CD4-positive, alpha-beta T cell (primary cell): ENCODE results near the gene CHRDL2. TPM values are rescaled to one million over a fixed set of nuclear protein-coding genes. Genes with fewer than 3 reads are reported as not detected.

Experiments
- ATAC-seq: fragments of 200-7000 bp; cut with Tn5 transposase; one replicate; pipeline ENCODE4 v1.10.0; 2022; ENCODE audit warnings: mild to moderate bottlenecking; ENCODE audit not compliant: poor library complexity
- CTCF ChIA-PET: fragments of 350-600 bp; sonication (Branson Sonifier 250); formaldehyde crosslinking; loops from one replicate; lab custom pipeline; 2021; ENCODE audit warnings: antibody characterized with exemption, inconsistent platforms; lab: Charles Lee
- POLR2A ChIA-PET: fragments of 350-600 bp; sonication (Branson Sonifier 250); formaldehyde crosslinking; loops from one replicate; lab custom pipeline; 2021; ENCODE audit warnings: antibody characterized with exemption, inconsistent platforms; lab: Charles Lee
- DNase-seq, 14 experiments: peaks; one replicate each; pipeline ENCODE4 v3.0.0-alpha.2; 2013 to 2020; ENCODE audit warnings: mixed read lengths in 2 of 14
- H3K27ac ChIP-seq, 2 donors: one replicate each; pipeline versions ENCODE4 v1.5.1 to v1.7.0; 2013; ENCODE audit warnings: low read length in 2 of 2, low read depth in 1 of 2, mild to moderate bottlenecking in 1 of 2
- H3K27me3 ChIP-seq, 2 experiments: 1 replicate in 1 of 2; 2 replicates in 1 of 2; pipeline versions ENCODE4 v1.6.1 to v1.7.0; 2013; ENCODE audit warnings: low read length in 2 of 2, control low read depth in 1 of 2, mild to moderate bottlenecking in 1 of 2, moderate library complexity in 1 of 2; ENCODE audit not compliant: insufficient read depth in 2 of 2, control insufficient read depth in 1 of 2
- H3K36me3 ChIP-seq: one replicate; pipeline ENCODE4 v1.6.1; 2013; ENCODE audit warnings: low read length, control low read depth; ENCODE audit not compliant: insufficient read depth
- H3K4me1 ChIP-seq: one replicate; pipeline ENCODE4 v1.6.1; 2013; ENCODE audit warnings: low read length, control low read depth; ENCODE audit not compliant: insufficient read depth
- H3K4me3 ChIP-seq: one replicate; pipeline ENCODE4 v1.5.1; 2013; ENCODE audit warnings: mild to moderate bottlenecking, low read length, moderate library complexity
- H3K9me3 ChIP-seq, 2 experiments: 1 replicate in 1 of 2; 2 replicates in 1 of 2; pipeline versions ENCODE4 v1.6.1 to v1.7.0; 2013; ENCODE audit warnings: low read length in 2 of 2, mild to moderate bottlenecking in 2 of 2, control low read depth in 1 of 2, moderate library complexity in 1 of 2; ENCODE audit not compliant: control insufficient read depth in 1 of 2, insufficient read depth in 1 of 2
- H3K27ac Mint-ChIP-seq: one replicate; pipeline ENCODE4 v1.8.0; 2020; ENCODE audit warnings: mixed read lengths
- H3K27me3 Mint-ChIP-seq: one replicate; pipeline ENCODE4 v1.8.0; 2021; ENCODE audit warnings: mixed read lengths
- H3K36me3 Mint-ChIP-seq: one replicate; pipeline ENCODE4 v1.8.0; 2021; ENCODE audit warnings: low read depth, mixed read lengths
- H3K4me1 Mint-ChIP-seq: one replicate; pipeline ENCODE4 v1.8.0; 2021; ENCODE audit warnings: low read depth, mixed read lengths
- H3K4me3 Mint-ChIP-seq: one replicate; pipeline ENCODE4 v1.8.0; 2020; ENCODE audit warnings: mild to moderate bottlenecking, mixed read lengths
- H3K9me3 Mint-ChIP-seq: one replicate; pipeline ENCODE4 v1.8.0; 2020; ENCODE audit warnings: mixed read lengths
- CTCF ChIP-seq: fragments of 200-600 bp; IDR thresholded peaks from one replicate; pipeline ENCODE4 v1.8.0; 2022; ENCODE audit warnings: antibody characterized with exemption, mild to moderate bottlenecking
- intact Hi-C, 2 experiments: fragments of 100-400 bp; cut with DNase I in 1 of 2; cut with micrococcal nuclease in 1 of 2; formaldehyde crosslinking; loops; one replicate each; pipeline versions ENCODE4 v1.15.1 to v1.9.0; 2023 to 2025; cut with DNase I, micrococcal nuclease
- total RNA-seq, 174 experiments: library from RNA in 2 of 174; stranded (reverse) in 2 of 174; gene quantifications; one replicate each; pipeline ENCODE4 v1.2.3 and lab custom pipeline; 2021 to 2026

CHRDL2 gene
- total RNA-seq, 2 experiments from 2014 or later, result not detected

DNA sequence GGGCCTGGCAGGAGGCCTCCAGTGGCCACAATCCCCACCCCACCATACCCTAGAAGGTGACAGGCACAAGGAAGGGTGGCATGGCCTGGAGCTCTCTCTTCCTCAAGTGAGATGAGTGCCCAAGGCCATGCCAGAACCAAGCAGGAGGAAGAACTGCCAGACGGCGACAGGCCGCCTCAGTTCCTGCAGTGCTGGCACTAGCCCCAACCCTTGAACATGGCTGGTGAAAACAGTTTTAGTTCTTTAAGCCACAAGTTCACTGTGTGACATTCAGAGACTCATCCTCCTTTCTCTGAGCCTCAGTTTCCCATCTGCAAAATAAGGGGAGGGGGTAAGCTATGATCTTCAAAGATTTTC lies 9.8 kb downstream of the CHRDL2 start:
- no peak for ATAC-seq
- Histone ChIP-seq H3K9me3 (no peaks in the 10 kb centered on the region), H3K4me1 (peaks cover 2% of the 10 kb centered on the region), H3K4me3 (no peak overlapping the region), H3K27me3 (no peaks in the 10 kb centered on the region), H3K27ac (no peak overlapping the region), H3K36me3 (no peaks in the 10 kb centered on the region)
- DNase-seq, result no peak
- no peak for TF ChIP-seq CTCF
- Mint-ChIP-seq H3K9me3 (no peaks in the 10 kb centered on the region), H3K27me3 (peaks cover 6% of the 10 kb centered on the region), H3K4me3 (no peak overlapping the region), H3K36me3 (no peaks in the 10 kb centered on the region), H3K27ac (no peak overlapping the region), H3K4me1 (no peaks in the 10 kb centered on the region)
- ChIA-PET POLR2A (no interaction called here), CTCF (no interaction called here)
- intact Hi-C loops, result no loop called here

- Histone ChIP-seq H3K27ac (no peak overlapping the region), H3K4me3 (no peak overlapping the region), H3K27me3 (no peaks in the 10 kb centered on the region), H3K4me1 (no peaks in the 10 kb centered on the region), H3K36me3 (no peaks in the 10 kb centered on the region), H3K9me3 (no peaks in the 10 kb centered on the region)
- Mint-ChIP-seq H3K4me3 (no peak overlapping the region), H3K27me3 (peaks cover 4% of the 10 kb centered on the region), H3K4me1 (no peaks in the 10 kb centered on the region), H3K36me3 (no peaks in the 10 kb centered on the region), H3K27ac (no peak overlapping the region), H3K9me3 (no peaks in the 10 kb centered on the region)
- intact Hi-C loops, result no loop called here
- ATAC-seq, result no peak
- no peak for DNase-seq
- POLR2A ChIA-PET, result no interaction called here
- CTCF ChIA-PET, result no interaction called here
- TF ChIP-seq CTCF, result no peak
These were observed 10.4 kb downstream of the CHRDL2 start for GRCh38 chr11:74720596-74721478.

DNA sequence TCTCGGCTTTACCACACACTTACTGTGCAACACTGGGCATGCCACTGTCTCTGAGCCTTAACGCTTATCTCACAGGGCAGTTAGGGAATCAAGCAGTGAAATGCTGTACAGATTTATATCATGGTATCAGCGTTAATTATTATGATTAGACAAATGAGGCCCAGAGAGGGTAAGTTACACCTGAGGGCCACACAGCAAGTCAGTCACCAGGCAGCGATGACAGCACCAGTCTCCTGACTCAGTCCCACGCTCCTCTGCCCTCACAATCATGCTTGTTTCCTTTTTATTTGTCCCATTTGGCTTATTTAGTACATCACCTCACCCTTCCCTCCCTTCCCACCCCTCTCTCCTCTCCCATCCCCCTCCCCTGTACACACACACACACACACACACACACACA lies 12.2 kb downstream of the CHRDL2 start:
- Histone ChIP-seq H3K27me3 (no peaks in the 10 kb centered on the region), H3K9me3 (no peaks in the 10 kb centered on the region), H3K36me3 (no peaks in the 10 kb centered on the region), H3K27ac (no peak overlapping the region), H3K4me3 (no peak overlapping the region), H3K4me1 (no peaks in the 10 kb centered on the region)
- no peaks in the 10 kb centered on the region for H3K4me1 Mint-ChIP-seq
- intact Hi-C loops, result no loop called here
- no peaks in the 10 kb centered on the region for H3K9me3 Mint-ChIP-seq
- POLR2A ChIA-PET, result no interaction called here
- TF ChIP-seq CTCF, result no peak
- H3K27me3 Mint-ChIP-seq, result peaks cover 4% of the 10 kb centered on the region
- DNase-seq, result no peak
- no peak overlapping the region for H3K27ac Mint-ChIP-seq
- no peak for ATAC-seq
- H3K4me3 Mint-ChIP-seq, result no peak overlapping the region
- no peaks in the 10 kb centered on the region for H3K36me3 Mint-ChIP-seq
- CTCF ChIA-PET, result no interaction called here
